ENCODE data around the gene CREB3. TPM values are rescaled to one million over a fixed set of nuclear protein-coding genes. Genes with fewer than 3 reads are reported as not detected.
A peak's percentile ranks its signal among the peaks of the same experiment; 100 is the strongest.

CREB3 gene
- polyA plus RNA-seq, 3 donors: 17.4 to 38.7 (median 32.2) TPM

DNA sequence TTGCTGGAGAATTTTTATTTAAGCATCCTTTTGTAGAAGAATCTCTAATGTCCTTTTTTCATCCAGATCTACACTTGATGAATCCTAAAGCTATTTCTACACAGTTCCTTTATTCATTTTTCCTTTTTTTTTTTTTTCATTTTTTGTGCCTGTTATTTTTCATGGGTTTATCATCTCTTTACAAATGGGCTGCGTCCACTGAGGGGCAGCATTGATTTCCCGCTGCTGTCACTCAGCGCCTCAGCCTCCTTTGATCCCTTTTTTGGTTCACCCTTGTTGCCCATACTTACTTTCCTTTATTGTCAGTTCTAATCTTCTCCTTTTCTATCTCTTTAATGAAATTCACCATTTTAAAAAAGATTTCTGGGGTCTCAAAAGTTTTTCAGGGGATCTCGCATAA, 27.3 kb downstream of the CREB3 start:
- no peak overlapping the region for H3K9ac ChIP-seq (ENCODE audit: insufficient read depth, low read length, poor library complexity, severe bottlenecking)
- H3K4me3 ChIP-seq (replicated peaks in 1 of 3; ENCODE audit: low read depth in 2 of 3, low read length in 3 of 3): no peak overlapping the region
- no peak overlapping the region for H2AFZ ChIP-seq (ENCODE audit: insufficient read depth, low read depth, low read length, poor library complexity, severe bottlenecking)
- H3K27me3 ChIP-seq (ENCODE audit: control insufficient read depth in 2 of 2, insufficient read depth in 2 of 2, low read length in 2 of 2): no peaks in the 10 kb centered on the region
- peaks cover 0 to 3% (median 3%) of the 10 kb centered on the region in 7 donors for H3K9me3 Mint-ChIP-seq
- no peaks in the 10 kb centered on the region for H3K9me3 ChIP-seq (replicated peaks in 1 of 2; ENCODE audit: control insufficient read depth in 1 of 2, insufficient read depth in 1 of 2, low read length in 2 of 2)
- intact Hi-C loops (cut with micrococcal nuclease): no loop called here
- no peaks in the 10 kb centered on the region for H4K20me1 ChIP-seq (ENCODE audit: insufficient read depth, low read length)
- TF ChIP-seq CTCF (IDR thresholded peaks at IDR 0.05): no peak
- no peak overlapping the region for H3K4me3 Mint-ChIP-seq
- H3K79me2 ChIP-seq (ENCODE audit: insufficient read depth, low read length): no peaks in the 10 kb centered on the region
- H3K36me3 ChIP-seq (replicated peaks in 1 of 2; ENCODE audit: control insufficient read depth in 1 of 2, insufficient read depth in 2 of 2, low read length in 2 of 2): peaks cover 0 to 4% of the 10 kb centered on the region in 2 donors
- H3K27ac ChIP-seq (ENCODE audit: low read depth in 1 of 2, low read length in 2 of 2): no peak overlapping the region
- no peak overlapping the region for H3K27ac Mint-ChIP-seq
- H3K4me1 Mint-ChIP-seq: peaks cover 39% of the 10 kb centered on the region
- no peak for DNase-seq
- peaks cover 24 to 31% of the 10 kb centered on the region in 2 donors for H3K4me1 ChIP-seq (ENCODE audit: control insufficient read depth in 1 of 2, insufficient read depth in 2 of 2, low read length in 2 of 2)
- H3K4me2 ChIP-seq (replicated peaks; ENCODE audit: extremely low read depth, low read length, poor library complexity, severe bottlenecking): no peak overlapping the region
- H3K27me3 Mint-ChIP-seq (ENCODE audit: low read depth in 3 of 3): peaks cover 1 to 4% (median 2%) of the 10 kb centered on the region in 3 donors
- 100% methylated on average over 3 of the region's 4 CpGs for WGBS (ENCODE audit: insufficient coverage)
- peaks cover 2 to 10% of the 10 kb centered on the region in 2 donors for H3K36me3 Mint-ChIP-seq

GRCh38 chr9:35760651-35761050, 28.2 kb downstream of the CREB3 start:
- Histone ChIP-seq H3K9ac (ENCODE audit: insufficient read depth, low read length, poor library complexity, severe bottlenecking) (no peak overlapping the region), H3K27ac (ENCODE audit: low read depth in 1 of 2, low read length in 2 of 2) (no peak overlapping the region), H3K4me2 (replicated peaks; ENCODE audit: extremely low read depth, low read length, poor library complexity, severe bottlenecking) (no peak overlapping the region), H2AFZ (ENCODE audit: insufficient read depth, low read depth, low read length, poor library complexity, severe bottlenecking) (no peak overlapping the region), H3K27me3 (ENCODE audit: control insufficient read depth in 2 of 2, insufficient read depth in 2 of 2, low read length in 2 of 2) (no peaks in the 10 kb centered on the region), H3K79me2 (ENCODE audit: insufficient read depth, low read length) (no peaks in the 10 kb centered on the region), H3K4me3 (replicated peaks in 1 of 3; ENCODE audit: low read depth in 2 of 3, low read length in 3 of 3) (no peak overlapping the region), H3K36me3 (replicated peaks in 1 of 2; ENCODE audit: control insufficient read depth in 1 of 2, insufficient read depth in 2 of 2, low read length in 2 of 2) (no peaks in the 10 kb centered on the region), H4K20me1 (ENCODE audit: insufficient read depth, low read length) (no peaks in the 10 kb centered on the region), H3K9me3 (replicated peaks in 1 of 2; ENCODE audit: control insufficient read depth in 1 of 2, insufficient read depth in 1 of 2, low read length in 2 of 2) (no peaks in the 10 kb centered on the region), H3K4me1 (ENCODE audit: control insufficient read depth in 1 of 2, insufficient read depth in 2 of 2, low read length in 2 of 2) (peaks cover 24 to 31% of the 10 kb centered on the region in 2 donors)
- H3K27ac Mint-ChIP-seq: peak overlapping the region in 2 of 7 donors; percentile 8 to 15
- peaks cover 0 to 3% (median 3%) of the 10 kb centered on the region in 7 donors for H3K9me3 Mint-ChIP-seq
- H3K4me3 Mint-ChIP-seq: no peak overlapping the region
- no peak for TF ChIP-seq CTCF (IDR thresholded peaks at IDR 0.05)
- H3K27me3 Mint-ChIP-seq (ENCODE audit: low read depth in 3 of 3): peaks cover 1 to 4% (median 2%) of the 10 kb centered on the region in 3 donors
- peak in 1 of 3 donors; percentile 23 for DNase-seq
- H3K4me1 Mint-ChIP-seq: peaks cover 39% of the 10 kb centered on the region
- WGBS (ENCODE audit: insufficient coverage): 15% methylated on average over 2 of the region's 2 CpGs
- intact Hi-C loops (cut with micrococcal nuclease): no loop called here
- peaks cover 0 to 3% of the 10 kb centered on the region in 2 donors for H3K36me3 Mint-ChIP-seq
